Measurements from ENCODE around the gene CD3D. TPM values are rescaled to one million over a fixed set of nuclear protein-coding genes. Genes with fewer than 3 reads are reported as not detected.

CD3D gene
- total RNA-seq (under 1 TPM in 3 of 4 donors, not detected in 1; 0.45 to 0.81 (median 0.50) TPM), polyA plus RNA-seq (under 1 TPM; 0.12 to 0.20 (median 0.19) TPM)
- long read RNA-seq, donor 1, result 0 reads
- long read RNA-seq, donor 2, result 0 reads

- Histone ChIP-seq H3K27ac (no peak within 1 kb of the TSS), H3K9me3 (no peaks in the 10 kb centered on the region), H3K4me3 (no peak within 1 kb of the TSS), H3K4me1 (no peaks in the 10 kb centered on the region), H3K27me3 (ENCODE audit: insufficient read depth in 3 of 3, low read length in 2 of 3) (peaks cover 0 to 2% (median 0%) of the 10 kb centered on the region in 3 donors), H3K36me3 (ENCODE audit: insufficient read depth in 1 of 2, low read depth in 1 of 2) (no peaks in the 10 kb centered on the region)
- 81 to 82% (median 82%) methylated on average over 13 of the region's 13 CpGs for WGBS, 3 donors
- TF ChIP-seq, protein P1, sequence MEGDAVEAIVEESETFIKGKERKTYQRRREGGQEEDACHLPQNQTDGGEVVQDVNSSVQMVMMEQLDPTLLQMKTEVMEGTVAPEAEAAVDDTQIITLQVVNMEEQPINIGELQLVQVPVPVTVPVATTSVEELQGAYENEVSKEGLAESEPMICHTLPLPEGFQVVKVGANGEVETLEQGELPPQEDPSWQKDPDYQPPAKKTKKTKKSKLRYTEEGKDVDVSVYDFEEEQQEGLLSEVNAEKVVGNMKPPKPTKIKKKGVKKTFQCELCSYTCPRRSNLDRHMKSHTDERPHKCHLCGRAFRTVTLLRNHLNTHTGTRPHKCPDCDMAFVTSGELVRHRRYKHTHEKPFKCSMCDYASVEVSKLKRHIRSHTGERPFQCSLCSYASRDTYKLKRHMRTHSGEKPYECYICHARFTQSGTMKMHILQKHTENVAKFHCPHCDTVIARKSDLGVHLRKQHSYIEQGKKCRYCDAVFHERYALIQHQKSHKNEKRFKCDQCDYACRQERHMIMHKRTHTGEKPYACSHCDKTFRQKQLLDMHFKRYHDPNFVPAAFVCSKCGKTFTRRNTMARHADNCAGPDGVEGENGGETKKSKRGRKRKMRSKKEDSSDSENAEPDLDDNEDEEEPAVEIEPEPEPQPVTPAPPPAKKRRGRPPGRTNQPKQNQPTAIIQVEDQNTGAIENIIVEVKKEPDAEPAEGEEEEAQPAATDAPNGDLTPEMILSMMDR (IDR thresholded peaks at IDR 0.05), result no peak
- no peak for DNase-seq
- intact Hi-C loops (cut with DNase I), result loop anchor here in 1 of 2 donors (10.0 kb wide), 1 partner anchor 48 kb away; no protein-coding TSS in a partner anchor
- ATAC-seq, result no peak
Observed at GRCh38 chr11:118342503-118343161, at the start of gene CD3D. CD3D (minus strand) TSS chr11:118342705; CDS start chr11:118342607, 98 bp downstream.

DNA sequence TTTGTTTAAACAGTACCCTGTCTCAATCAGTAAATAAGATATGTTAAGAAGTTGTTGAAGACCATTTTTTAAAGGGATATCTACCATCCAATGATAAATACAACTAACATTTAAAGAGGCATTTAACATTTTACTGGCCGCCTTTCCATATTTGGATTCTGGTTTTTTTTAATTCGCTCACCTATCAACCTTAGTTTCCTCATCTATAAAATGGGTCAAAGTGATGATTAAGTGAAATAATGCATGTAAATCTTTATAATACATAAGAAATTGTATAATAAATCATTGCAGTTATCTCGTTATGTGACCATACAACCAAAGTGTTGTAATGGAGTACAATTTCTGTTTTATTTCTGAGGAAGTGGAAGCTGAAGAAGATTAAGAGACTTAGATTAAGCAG, 41.2 kb upstream of the CD3D start:
- no peak overlapping the region for H3K4me3 ChIP-seq
- H3K9me3 ChIP-seq, result no peaks in the 10 kb centered on the region
- peaks cover 9% of the 10 kb centered on the region for H3K4me1 ChIP-seq
- intact Hi-C loops (cut with DNase I), result no loop called here
- no peak overlapping the region for H3K27ac ChIP-seq
- WGBS, 3 donors, result 95 to 97% (median 95%) methylated on average over 3 of the region's 3 CpGs
- no peaks in the 10 kb centered on the region for H3K27me3 ChIP-seq (ENCODE audit: insufficient read depth in 3 of 3, low read length in 2 of 3)
- peaks cover 29 to 95% of the 10 kb centered on the region in 2 donors for H3K36me3 ChIP-seq (ENCODE audit: insufficient read depth in 1 of 2, low read depth in 1 of 2)
- no peak for ATAC-seq
- TF ChIP-seq, protein P1 (IDR thresholded peaks at IDR 0.05), result no peak
- DNase-seq, result no peak

DNA sequence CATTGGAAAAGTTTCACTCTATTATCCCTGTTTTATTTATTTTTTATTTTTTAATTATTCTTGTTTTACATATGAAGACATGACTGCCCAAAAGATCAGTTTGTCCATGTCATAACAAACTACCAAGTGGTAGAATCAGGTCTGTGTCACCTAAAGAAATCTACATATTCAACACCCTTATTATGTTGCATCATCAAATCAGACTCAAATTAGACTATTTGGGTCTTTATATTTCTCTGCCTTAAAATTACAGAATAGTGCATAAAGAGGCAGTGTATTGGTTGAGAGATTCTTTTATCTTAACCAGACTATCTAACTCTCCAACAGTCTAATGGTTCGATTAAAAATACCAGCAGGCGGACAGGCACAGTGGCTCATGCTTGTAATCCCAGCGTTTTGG, 40.4 kb upstream of the CD3D start:
- intact Hi-C loops (cut with DNase I), result no loop called here

GRCh38 chr11:118380571-118380970, 38.1 kb upstream of the CD3D start:
- peaks cover 19 to 95% of the 10 kb centered on the region in 2 donors for H3K36me3 ChIP-seq (ENCODE audit: insufficient read depth in 1 of 2, low read depth in 1 of 2)
- H3K9me3 ChIP-seq, result no peaks in the 10 kb centered on the region
- no peak overlapping the region for H3K4me3 ChIP-seq
- ATAC-seq (peak; percentile 96 to 98 (median 97)), DNase-seq (no peak)
- TF ChIP-seq, protein P1 (IDR thresholded peaks at IDR 0.05), result no peak
- intact Hi-C loops (cut with DNase I), result no loop called here
- H3K4me1 ChIP-seq, result peaks cover 9% of the 10 kb centered on the region
- H3K27ac ChIP-seq, result peak overlapping the region; percentile 84
- H3K27me3 ChIP-seq (ENCODE audit: insufficient read depth in 3 of 3, low read length in 2 of 3), result no peaks in the 10 kb centered on the region

More for the DNA sequence above, 40.4 kb upstream of the CD3D start:
- Histone ChIP-seq H3K4me3 (no peak overlapping the region), H3K27me3 (ENCODE audit: insufficient read depth in 3 of 3, low read length in 2 of 3) (no peaks in the 10 kb centered on the region), H3K27ac (no peak overlapping the region), H3K4me1 (peaks cover 9% of the 10 kb centered on the region), H3K36me3 (ENCODE audit: insufficient read depth in 1 of 2, low read depth in 1 of 2) (peaks cover 29 to 95% of the 10 kb centered on the region in 2 donors), H3K9me3 (no peaks in the 10 kb centered on the region)
- DNase-seq (no peak), ATAC-seq (no peak)
- 92 to 99% (median 95%) methylated on average over 3 of the region's 3 CpGs for WGBS, 3 donors
- TF ChIP-seq, protein P1 (IDR thresholded peaks at IDR 0.05), result no peak

Measured in psoas muscle (tissue), 8 donors.